ENCODE data around the gene ZRSR2.

Gene ZRSR2

GRCh38 chrX:15797707-15798106 lies 7.4 kb downstream of the ZRSR2 start:
- TF ChIP-seq FOXM1 (IDR thresholded peaks at IDR 0.05; ENCODE audit: borderline replicate concordance, low read depth) (no peak), ZBTB7A (IDR thresholded peaks at IDR 0.05; ENCODE audit: low read depth) (no peak), EGR1 (IDR thresholded peaks at IDR 0.05) (no peak), EP300 (IDR thresholded peaks at IDR 0.05; ENCODE audit: borderline replicate concordance) (no peak), USF1 (IDR thresholded peaks at IDR 0.05) (no peak), REST (IDR thresholded peaks at IDR 0.05; ENCODE audit: low read depth) (no peak), MAX (IDR thresholded peaks at IDR 0.05) (no peak), TAF1 (IDR thresholded peaks at IDR 0.05; ENCODE audit: low read depth) (no peak), NFIC (IDR thresholded peaks at IDR 0.05) (no peak), CREB1 (IDR thresholded peaks at IDR 0.05; ENCODE audit: low read depth) (no peak), YY1 (IDR thresholded peaks at IDR 0.05; ENCODE audit: low read depth) (no peak), RAD21 (IDR thresholded peaks at IDR 0.05; ENCODE audit: low read depth) (no peak), TEAD4 (IDR thresholded peaks at IDR 0.05) (no peak), TCF12 (IDR thresholded peaks at IDR 0.05; ENCODE audit: low read depth) (no peak)

- TF ChIP-seq NFIC (IDR thresholded peaks at IDR 0.05) (no peak), YY1 (IDR thresholded peaks at IDR 0.05; ENCODE audit: low read depth) (no peak), CEBPB (IDR thresholded peaks at IDR 0.05) (no peak), RAD21 (IDR thresholded peaks at IDR 0.05; ENCODE audit: low read depth) (no peak), TCF12 (IDR thresholded peaks at IDR 0.05; ENCODE audit: low read depth) (no peak), EP300 (IDR thresholded peaks at IDR 0.05; ENCODE audit: borderline replicate concordance) (no peak), MAX (IDR thresholded peaks at IDR 0.05) (no peak), FOXM1 (IDR thresholded peaks at IDR 0.05; ENCODE audit: borderline replicate concordance, low read depth) (no peak), CREB1 (IDR thresholded peaks at IDR 0.05; ENCODE audit: low read depth) (no peak), ZBTB7A (IDR thresholded peaks at IDR 0.05; ENCODE audit: low read depth) (no peak), EGR1 (IDR thresholded peaks at IDR 0.05) (no peak), REST (IDR thresholded peaks at IDR 0.05; ENCODE audit: low read depth) (no peak), TEAD4 (IDR thresholded peaks at IDR 0.05) (no peak), USF1 (IDR thresholded peaks at IDR 0.05) (no peak), TAF1 (IDR thresholded peaks at IDR 0.05; ENCODE audit: low read depth) (no peak)
Measured at GRCh38 chrX:15804563-15804962, 14.3 kb downstream of the ZRSR2 start.

DNA sequence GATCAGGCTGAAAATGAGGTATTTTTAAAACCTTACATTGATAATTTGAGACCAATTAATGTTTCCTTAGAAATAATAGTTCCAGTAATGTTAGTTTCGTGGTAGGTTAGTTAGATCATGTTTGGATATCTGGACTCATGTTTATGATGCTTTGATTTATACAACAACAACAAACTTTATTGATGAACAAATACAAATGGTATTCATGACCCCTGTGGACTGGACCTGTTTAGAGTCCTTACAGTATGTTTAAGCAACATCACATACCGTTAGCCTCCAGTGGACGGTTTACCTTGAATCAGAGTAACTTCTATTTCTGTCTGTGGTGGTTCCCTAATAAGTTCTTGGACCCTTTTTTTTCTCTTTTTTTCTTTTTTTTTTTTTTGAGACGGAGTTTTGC lies 18.0 kb downstream of the ZRSR2 start:
- no peak for TF ChIP-seq FOXM1 (IDR thresholded peaks at IDR 0.05; ENCODE audit: borderline replicate concordance, low read depth)
- no peak for TF ChIP-seq TCF12 (IDR thresholded peaks at IDR 0.05; ENCODE audit: low read depth)
- no peak for TF ChIP-seq EGR1 (IDR thresholded peaks at IDR 0.05)
- TF ChIP-seq REST (IDR thresholded peaks at IDR 0.05; ENCODE audit: low read depth) = no peak
- no peak for TF ChIP-seq YY1 (IDR thresholded peaks at IDR 0.05; ENCODE audit: low read depth)
- no peak for TF ChIP-seq TAF1 (IDR thresholded peaks at IDR 0.05; ENCODE audit: low read depth)
- no peak for TF ChIP-seq CREB1 (IDR thresholded peaks at IDR 0.05; ENCODE audit: low read depth)
- TF ChIP-seq USF1 (IDR thresholded peaks at IDR 0.05) = no peak
- no peak for TF ChIP-seq ZBTB7A (IDR thresholded peaks at IDR 0.05; ENCODE audit: low read depth)
- TF ChIP-seq NFIC (IDR thresholded peaks at IDR 0.05) = no peak
- TF ChIP-seq RAD21 (IDR thresholded peaks at IDR 0.05; ENCODE audit: low read depth) = no peak
- no peak for TF ChIP-seq CEBPB (IDR thresholded peaks at IDR 0.05)
- TF ChIP-seq EP300 (IDR thresholded peaks at IDR 0.05; ENCODE audit: borderline replicate concordance) = no peak
- no peak for TF ChIP-seq TEAD4 (IDR thresholded peaks at IDR 0.05)
- TF ChIP-seq MAX (IDR thresholded peaks at IDR 0.05) = no peak
